ENCODE measurements around the gene PLEKHG4B.

DNA sequence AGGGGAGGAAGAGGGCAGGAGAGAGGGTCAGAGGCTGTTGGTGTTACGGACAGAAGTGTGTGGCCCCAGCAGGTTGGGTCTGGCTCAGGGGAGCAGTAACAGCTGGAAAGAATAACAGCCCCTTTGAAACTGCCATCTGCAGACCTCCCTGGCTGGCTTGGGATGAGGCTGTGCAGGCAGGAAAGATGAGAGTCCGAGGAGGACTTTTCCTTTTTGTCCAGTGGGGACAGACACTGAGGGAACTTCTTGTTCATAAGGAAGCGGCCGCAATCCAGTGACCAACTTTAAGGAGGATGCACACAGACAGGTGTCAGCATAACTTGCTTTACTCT lies 14.8 kb upstream of the PLEKHG4B start:
- TF ChIP-seq POLR2AphosphoS5 (IDR thresholded peaks at IDR 0.05; ENCODE audit: low read depth, low read length), result no peak
- no peak for TF ChIP-seq POLR2A (IDR thresholded peaks at IDR 0.05; ENCODE audit: low read depth, low read length)
